WTC11 (cell line): ENCODE results near the gene CACNA1C. TPM values are rescaled to one million over a fixed set of nuclear protein-coding genes. Genes with fewer than 3 reads are reported as not detected.

Experiments
- ATAC-seq: fragments of 200-7000 bp; cut with Tn5 transposase; 2 replicates; pipeline ENCODE4 v1.10.0; 2021; ENCODE audit warnings: mild to moderate bottlenecking, moderate library complexity
- CTCF ChIA-PET: fragments of 300-600 bp; sonication (Branson Sonifier 250); formaldehyde crosslinking; loops from one replicate; lab custom pipeline; 2021; ENCODE audit warnings: antibody characterized with exemption; lab: Charles Lee
- POLR2A ChIA-PET: fragments of 350-600 bp; sonication (Branson Sonifier 250); formaldehyde crosslinking; loops from one replicate; lab custom pipeline; 2021; ENCODE audit warnings: antibody characterized with exemption; lab: Charles Lee
- DNase-seq: peaks from one replicate; pipeline ENCODE4 v3.0.0; 2021; ENCODE audit warnings: low spot score
- H3K27ac Mint-ChIP-seq: 2 replicates; pipeline ENCODE4 v1.8.0; 2021; ENCODE audit warnings: mixed read lengths
- H3K27me3 Mint-ChIP-seq: 2 replicates; pipeline ENCODE4 v1.8.0; 2021; ENCODE audit warnings: low read depth, mild to moderate bottlenecking, moderate library complexity, mixed read lengths
- H3K36me3 Mint-ChIP-seq: 2 replicates; pipeline ENCODE4 v1.8.0; 2021; ENCODE audit warnings: mixed read lengths
- H3K4me1 Mint-ChIP-seq: 2 replicates; pipeline ENCODE4 v1.8.0; 2022; ENCODE audit warnings: mixed read lengths
- H3K4me3 Mint-ChIP-seq: 2 replicates; pipeline ENCODE4 v1.8.0; 2021; ENCODE audit warnings: mild to moderate bottlenecking, moderate library complexity, mixed read lengths
- H3K9me3 Mint-ChIP-seq: 2 replicates; pipeline ENCODE4 v1.8.0; 2021; ENCODE audit warnings: mixed read lengths
- ATF6 ChIP-seq: sonication (generic); formaldehyde crosslinking; IDR thresholded peaks from 2 replicates; pipeline ENCODE4 v1.8.1; 2023; ENCODE audit warnings: mild to moderate bottlenecking, missing genetic modification reagents
- CBFB ChIP-seq: sonication (generic); formaldehyde crosslinking; IDR thresholded peaks from 2 replicates; pipeline ENCODE4 v1.8.1; 2022; ENCODE audit warnings: mild to moderate bottlenecking, low read depth, missing genetic modification reagents
- CREM ChIP-seq: sonication (generic); formaldehyde crosslinking; IDR thresholded peaks from 2 replicates; pipeline ENCODE4 v1.8.1; 2022; ENCODE audit warnings: mild to moderate bottlenecking, missing genetic modification reagents, moderate library complexity
- CTCF ChIP-seq: fragments of 200-600 bp; IDR thresholded peaks from 2 replicates; pipeline ENCODE4 v1.8.0; 2022; ENCODE audit warnings: antibody characterized with exemption
- ELF4 ChIP-seq: sonication (generic); formaldehyde crosslinking; IDR thresholded peaks from 2 replicates; pipeline ENCODE4 v1.8.1; 2022; ENCODE audit warnings: low read depth, mild to moderate bottlenecking, moderate library complexity, missing genetic modification reagents
- FOXP1 ChIP-seq: sonication (generic); formaldehyde crosslinking; IDR thresholded peaks from 2 replicates; pipeline ENCODE4 v1.8.0; 2022; ENCODE audit warnings: missing genetic modification reagents, mild to moderate bottlenecking, moderate library complexity, borderline replicate concordance
- GRHL2 ChIP-seq: fragments of 250-450 bp; sonication (Bioruptor Pico); IDR thresholded peaks from 2 replicates; pipeline ENCODE4 v1.8.0; 2022; ENCODE audit warnings: mild to moderate bottlenecking, moderate library complexity; ENCODE audit not compliant: insufficient replicate concordance, severe bottlenecking
- HMGXB4 ChIP-seq: sonication (generic); formaldehyde crosslinking; IDR thresholded peaks from 2 replicates; pipeline ENCODE4 v1.8.1; 2023; ENCODE audit warnings: mild to moderate bottlenecking, moderate library complexity, missing genetic modification reagents
- NFATC4 ChIP-seq: fragments of 250-450 bp; sonication (Bioruptor Pico); IDR thresholded peaks from 2 replicates; pipeline ENCODE4 v1.9.0; 2021; ENCODE audit warnings: mild to moderate bottlenecking
- NFE2L1 ChIP-seq: sonication (generic); formaldehyde crosslinking; IDR thresholded peaks from 2 replicates; pipeline ENCODE4 v1.8.1; 2023; ENCODE audit warnings: missing genetic modification reagents
- SOX15 ChIP-seq: fragments of 250-450 bp; sonication (Bioruptor Pico); IDR thresholded peaks from 2 replicates; pipeline ENCODE4 v1.9.0; 2021; ENCODE audit warnings: mild to moderate bottlenecking
- ZNF121 ChIP-seq: sonication (generic); formaldehyde crosslinking; IDR thresholded peaks from 2 replicates; pipeline ENCODE4 v1.8.0; 2023; ENCODE audit warnings: missing genetic modification reagents
- total RNA-seq: library from RNA; stranded (reverse); gene quantifications from 3 replicates; pipeline ENCODE4 v1.2.3, GENCODE V29; 2021
- TF ChIP-seq, protein P1 (sequence below): fragments of 250-450 bp; sonication (Bioruptor Pico); IDR thresholded peaks from 2 replicates; pipeline ENCODE4 v1.9.0; 2021; ENCODE audit warnings: moderate library complexity, mild to moderate bottlenecking, inconsistent platforms, borderline replicate concordance
- TF ChIP-seq, protein P2 (sequence below): sonication (generic); formaldehyde crosslinking; IDR thresholded peaks from 2 replicates; pipeline ENCODE4 v1.8.1; 2023; ENCODE audit warnings: mild to moderate bottlenecking, missing genetic modification reagents, moderate library complexity

The CACNA1C gene
- total RNA-seq, 1 experiment from 2014 or later, result 1.7 TPM

- TF ChIP-seq CTCF (no peak), ATF6 (CRISPR knock-in tag) (no peak), GRHL2 (CRISPR knock-in tag) (no peak), CREM (CRISPR knock-in tag) (no peak)
- TF ChIP-seq, protein P1, sequence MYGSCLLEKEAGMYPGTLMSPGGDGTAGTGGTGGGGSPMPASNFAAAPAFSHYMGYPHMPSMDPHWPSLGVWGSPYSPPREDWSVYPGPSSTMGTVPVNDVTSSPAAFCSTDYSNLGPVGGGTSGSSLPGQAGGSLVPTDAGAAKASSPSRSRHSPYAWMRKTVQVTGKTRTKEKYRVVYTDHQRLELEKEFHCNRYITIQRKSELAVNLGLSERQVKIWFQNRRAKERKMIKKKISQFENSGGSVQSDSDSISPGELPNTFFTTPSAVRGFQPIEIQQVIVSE (CRISPR knock-in tag), result no peak
These were observed 215.1 kb downstream of the CACNA1C start (continued) for GRCh38 chr12:2267703-2268470.

GRCh38 chr12:2268471-2269286, 215.9 kb downstream of the CACNA1C start:
- 0 out of 2 replicates have a peak overlapping the region, but pooled peaks have one; percentile 12 for H3K27ac Mint-ChIP-seq
- H3K36me3 Mint-ChIP-seq, result no peaks in the 10 kb centered on the region
- no peak for TF ChIP-seq NFE2L1 (CRISPR knock-in tag)
- no peak for TF ChIP-seq FOXP1
- TF ChIP-seq HMGXB4 (CRISPR knock-in tag), result no peak
- no peak for ATAC-seq
- peaks cover 19% of the 10 kb centered on the region for H3K4me1 Mint-ChIP-seq
- DNase-seq, result no peak
- no peak overlapping the region for H3K4me3 Mint-ChIP-seq
- H3K9me3 Mint-ChIP-seq, result no peaks in the 10 kb centered on the region
- CTCF ChIA-PET, result no interaction called here
- no peaks in the 10 kb centered on the region; the same call in 1 of the 2 replicates for H3K27me3 Mint-ChIP-seq
- POLR2A ChIA-PET, result no interaction called here

DNA sequence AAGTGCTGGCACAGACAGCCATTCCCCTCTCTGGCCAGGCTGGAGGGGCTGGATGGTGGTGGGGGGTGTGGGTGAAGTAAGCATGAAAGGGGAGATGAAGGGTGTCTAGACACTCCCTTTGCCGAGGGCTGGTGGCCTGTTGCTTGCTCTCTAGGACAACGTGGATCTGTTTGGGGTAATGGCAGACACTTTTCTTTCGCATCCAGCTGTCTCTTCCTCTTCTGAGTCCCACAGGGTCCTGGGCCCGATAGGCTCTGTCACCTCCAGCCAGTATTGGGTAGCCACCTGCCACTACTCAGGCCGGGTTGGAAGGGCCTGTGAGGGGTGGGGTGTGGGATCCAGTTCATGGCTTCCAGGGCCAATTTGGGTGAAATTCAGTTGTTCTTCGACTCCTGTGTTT, 218.1 kb downstream of the CACNA1C start:
- TF ChIP-seq SOX15 (CRISPR knock-in tag) (no peak), NFATC4 (no peak), CBFB (CRISPR knock-in tag) (no peak), ZNF121 (no peak), ELF4 (CRISPR knock-in tag) (no peak), FOXP1 (no peak)
- TF ChIP-seq, protein P2, sequence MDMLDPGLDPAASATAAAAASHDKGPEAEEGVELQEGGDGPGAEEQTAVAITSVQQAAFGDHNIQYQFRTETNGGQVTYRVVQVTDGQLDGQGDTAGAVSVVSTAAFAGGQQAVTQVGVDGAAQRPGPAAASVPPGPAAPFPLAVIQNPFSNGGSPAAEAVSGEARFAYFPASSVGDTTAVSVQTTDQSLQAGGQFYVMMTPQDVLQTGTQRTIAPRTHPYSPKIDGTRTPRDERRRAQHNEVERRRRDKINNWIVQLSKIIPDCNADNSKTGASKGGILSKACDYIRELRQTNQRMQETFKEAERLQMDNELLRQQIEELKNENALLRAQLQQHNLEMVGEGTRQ (CRISPR knock-in tag), result no peak
- ChIA-PET CTCF (interaction anchor here (1.3 kb wide), 1 partner anchor 312 kb away, joined by 3 read pairs; no protein-coding TSS in a partner anchor), POLR2A (interaction anchor here (0.5 kb wide), 1 partner anchor 123 kb away, joined by 4 read pairs; no protein-coding TSS in a partner anchor)
- Mint-ChIP-seq H3K4me3 (no peak overlapping the region), H3K4me1 (peaks cover 16% of the 10 kb centered on the region), H3K27me3 (no peaks in the 10 kb centered on the region; the same call in 1 of the 2 replicates), H3K27ac (no peak overlapping the region), H3K36me3 (no peaks in the 10 kb centered on the region), H3K9me3 (no peaks in the 10 kb centered on the region)
- no peak for DNase-seq
- ATAC-seq, result no peak
